Loucy (cell line): ENCODE data around the gene TDRD5.

Experiments
- H2AFZ ChIP-seq: fragments of 200-600 bp; sonication (generic); 2 replicates; pipeline ENCODE4 v1.6.0; 2016; ENCODE audit warnings: antibody characterized with exemption, mild to moderate bottlenecking, low read length, moderate library complexity
- H3F3A ChIP-seq: fragments of 200-600 bp; 2 replicates; pipeline ENCODE4 v1.6.0; 2016; ENCODE audit warnings: antibody characterized with exemption, low read depth, mild to moderate bottlenecking
- H3K27me3 ChIP-seq: fragments of 200-600 bp; sonication (generic); 2 replicates; pipeline ENCODE4 v1.6.1; 2014; ENCODE audit warnings: low read length, mild to moderate bottlenecking; ENCODE audit not compliant: insufficient read depth, poor library complexity, severe bottlenecking
- H3K36me3 ChIP-seq: fragments of 200-600 bp; sonication (generic); 2 replicates; pipeline ENCODE4 v1.6.1; 2016; ENCODE audit warnings: low read length; ENCODE audit not compliant: insufficient read depth
- H3K4me1 ChIP-seq: fragments of 200-600 bp; sonication (generic); 2 replicates; pipeline ENCODE4 v1.5.1; 2014; ENCODE audit warnings: low read length, mild to moderate bottlenecking; ENCODE audit not compliant: insufficient read depth, poor library complexity, severe bottlenecking
- H3K4me2 ChIP-seq: fragments of 200-600 bp; sonication (generic); 2 replicates; pipeline ENCODE4 v1.6.0; 2014; ENCODE audit warnings: antibody characterized with exemption, low read length, low read depth, mild to moderate bottlenecking; ENCODE audit not compliant: poor library complexity, severe bottlenecking
- H3K4me3 ChIP-seq: fragments of 200-600 bp; sonication (generic); 2 replicates; pipeline ENCODE4 v1.5.1; 2014; ENCODE audit warnings: low read length, mild to moderate bottlenecking, mixed read lengths; ENCODE audit not compliant: poor library complexity, severe bottlenecking
- H3K79me2 ChIP-seq: fragments of 200-600 bp; sonication (generic); 2 replicates; pipeline ENCODE4 v1.6.1; 2014; ENCODE audit warnings: low read length; ENCODE audit not compliant: insufficient read depth
- H3K9ac ChIP-seq: fragments of 200-600 bp; sonication (generic); 2 replicates; pipeline ENCODE4 v1.6.0; 2014; ENCODE audit warnings: mild to moderate bottlenecking, low read depth, low read length, moderate library complexity; ENCODE audit not compliant: poor library complexity, severe bottlenecking
- H3K9me2 ChIP-seq: fragments of 200-600 bp; sonication (generic); replicated peaks from 2 replicates; pipeline ENCODE4 v1.6.1; 2016; ENCODE audit warnings: low read depth, low read length, mixed read lengths
- H3K9me3 ChIP-seq: fragments of 200-600 bp; sonication (generic); 2 replicates; pipeline ENCODE4 v1.6.1; 2014; ENCODE audit warnings: mild to moderate bottlenecking, antibody characterized with exemption, low read length, low read depth; ENCODE audit not compliant: insufficient read depth
- H4K20me1 ChIP-seq: fragments of 200-600 bp; sonication (generic); 2 replicates; pipeline ENCODE4 v1.6.0; 2014; ENCODE audit warnings: antibody characterized with exemption, low read length, mild to moderate bottlenecking; ENCODE audit not compliant: insufficient read depth, poor library complexity, severe bottlenecking
- EZH2phosphoT487 ChIP-seq: fragments of 200-600 bp; IDR thresholded peaks from 2 replicates; pipeline ENCODE4 v1.6.1; 2018; ENCODE audit warnings: antibody characterized with exemption, mild to moderate bottlenecking, moderate library complexity, borderline replicate concordance
- TF ChIP-seq, protein P1 (sequence below): fragments of 200-600 bp; sonication (generic); conservative IDR thresholded peaks from 2 replicates; pipeline ENCODE4 v1.5.1; 2014; ENCODE audit warnings: mild to moderate bottlenecking, antibody characterized with exemption, low read length

TDRD5 gene

DNA sequence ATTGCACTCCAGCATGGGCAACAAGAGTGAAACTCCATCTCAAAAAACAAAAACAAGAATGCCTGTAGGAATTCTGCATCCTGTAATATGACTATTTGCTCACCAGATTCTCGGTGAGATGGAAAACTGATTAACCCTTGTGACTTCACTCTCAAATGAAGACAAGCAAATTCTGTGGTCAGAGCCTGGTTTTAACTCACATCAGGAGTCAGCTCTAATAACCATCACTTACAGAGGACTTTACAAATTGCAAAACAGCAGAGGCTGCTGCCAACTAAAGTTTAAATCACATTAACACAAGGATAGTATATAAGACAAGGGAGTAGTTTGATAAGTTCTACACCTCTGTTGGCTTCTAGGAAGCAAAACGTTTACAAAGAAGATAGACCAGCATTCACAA, 115.8 kb downstream of the TDRD5 start:
- no peaks in the 10 kb centered on the region for H3K79me2 ChIP-seq
- no peak overlapping the region for H3K9ac ChIP-seq
- no peaks in the 10 kb centered on the region for H3F3A ChIP-seq
- no peaks in the 10 kb centered on the region for H4K20me1 ChIP-seq
- no peak overlapping the region for H2AFZ ChIP-seq
- no peaks in the 10 kb centered on the region for H3K36me3 ChIP-seq
- no peak for TF ChIP-seq EZH2phosphoT487
- TF ChIP-seq, protein P1, sequence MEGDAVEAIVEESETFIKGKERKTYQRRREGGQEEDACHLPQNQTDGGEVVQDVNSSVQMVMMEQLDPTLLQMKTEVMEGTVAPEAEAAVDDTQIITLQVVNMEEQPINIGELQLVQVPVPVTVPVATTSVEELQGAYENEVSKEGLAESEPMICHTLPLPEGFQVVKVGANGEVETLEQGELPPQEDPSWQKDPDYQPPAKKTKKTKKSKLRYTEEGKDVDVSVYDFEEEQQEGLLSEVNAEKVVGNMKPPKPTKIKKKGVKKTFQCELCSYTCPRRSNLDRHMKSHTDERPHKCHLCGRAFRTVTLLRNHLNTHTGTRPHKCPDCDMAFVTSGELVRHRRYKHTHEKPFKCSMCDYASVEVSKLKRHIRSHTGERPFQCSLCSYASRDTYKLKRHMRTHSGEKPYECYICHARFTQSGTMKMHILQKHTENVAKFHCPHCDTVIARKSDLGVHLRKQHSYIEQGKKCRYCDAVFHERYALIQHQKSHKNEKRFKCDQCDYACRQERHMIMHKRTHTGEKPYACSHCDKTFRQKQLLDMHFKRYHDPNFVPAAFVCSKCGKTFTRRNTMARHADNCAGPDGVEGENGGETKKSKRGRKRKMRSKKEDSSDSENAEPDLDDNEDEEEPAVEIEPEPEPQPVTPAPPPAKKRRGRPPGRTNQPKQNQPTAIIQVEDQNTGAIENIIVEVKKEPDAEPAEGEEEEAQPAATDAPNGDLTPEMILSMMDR = no peak
- H3K9me2 ChIP-seq = no peaks in the 10 kb centered on the region
- no peak overlapping the region for H3K4me3 ChIP-seq
- no peaks in the 10 kb centered on the region for H3K4me1 ChIP-seq
- no peak overlapping the region for H3K4me2 ChIP-seq
- H3K27me3 ChIP-seq = no peaks in the 10 kb centered on the region
- H3K9me3 ChIP-seq = no peaks in the 10 kb centered on the region

- H3K9me3 ChIP-seq = no peaks in the 10 kb centered on the region
- no peak overlapping the region for H2AFZ ChIP-seq
- H3K9ac ChIP-seq = no peak overlapping the region
- TF ChIP-seq EZH2phosphoT487 = no peak
- TF ChIP-seq, protein P1 = no peak
- no peaks in the 10 kb centered on the region for H4K20me1 ChIP-seq
- no peak overlapping the region for H3K4me2 ChIP-seq
- H3K27me3 ChIP-seq = no peaks in the 10 kb centered on the region
- H3K79me2 ChIP-seq = no peaks in the 10 kb centered on the region
- H3K4me1 ChIP-seq = no peaks in the 10 kb centered on the region
- no peaks in the 10 kb centered on the region for H3F3A ChIP-seq
- no peaks in the 10 kb centered on the region for H3K9me2 ChIP-seq
- H3K36me3 ChIP-seq = no peaks in the 10 kb centered on the region
- no peak overlapping the region for H3K4me3 ChIP-seq
Measured at GRCh38 chr1:179708434-179709195, 117.0 kb downstream of the TDRD5 start.

- Histone ChIP-seq H2AFZ (no peak overlapping the region), H3F3A (no peaks in the 10 kb centered on the region), H3K27me3 (no peaks in the 10 kb centered on the region), H3K4me2 (no peak overlapping the region), H3K9me2 (no peaks in the 10 kb centered on the region), H3K4me1 (no peaks in the 10 kb centered on the region), H3K9me3 (peaks cover 8% of the 10 kb centered on the region; the same call in 1 of the 2 replicates), H3K9ac (no peak overlapping the region), H3K4me3 (no peak overlapping the region), H4K20me1 (no peaks in the 10 kb centered on the region), H3K79me2 (no peaks in the 10 kb centered on the region), H3K36me3 (no peaks in the 10 kb centered on the region)
- TF ChIP-seq, protein P1 = no peak
- TF ChIP-seq EZH2phosphoT487 = no peak
Measured at GRCh38 chr1:179709841-179710329, 118.3 kb downstream of the TDRD5 start.
